AG10803 (cell line): ENCODE results near the gene PCDHB2.
"Not testable (repeated sequence)": the region's sequence is repeated elsewhere in the genome, so short reads cannot be mapped to it uniquely, and the experiment has no call there.

Experiments
- DNase-seq: peaks from one replicate; pipeline ENCODE4 v3.0.0; 2010; ENCODE audit warnings: low read depth
- H3K4me3 ChIP-seq: 2 replicates; pipeline ENCODE4 v1.5.1; 2011; ENCODE audit warnings: mild to moderate bottlenecking, low read length, control low read depth
- TF ChIP-seq, protein P1 (sequence below): conservative IDR thresholded peaks from 2 replicates; pipeline ENCODE4 v1.5.1; 2011; ENCODE audit warnings: mild to moderate bottlenecking, low read length, control low read depth, inconsistent platforms

PCDHB2 gene

DNA sequence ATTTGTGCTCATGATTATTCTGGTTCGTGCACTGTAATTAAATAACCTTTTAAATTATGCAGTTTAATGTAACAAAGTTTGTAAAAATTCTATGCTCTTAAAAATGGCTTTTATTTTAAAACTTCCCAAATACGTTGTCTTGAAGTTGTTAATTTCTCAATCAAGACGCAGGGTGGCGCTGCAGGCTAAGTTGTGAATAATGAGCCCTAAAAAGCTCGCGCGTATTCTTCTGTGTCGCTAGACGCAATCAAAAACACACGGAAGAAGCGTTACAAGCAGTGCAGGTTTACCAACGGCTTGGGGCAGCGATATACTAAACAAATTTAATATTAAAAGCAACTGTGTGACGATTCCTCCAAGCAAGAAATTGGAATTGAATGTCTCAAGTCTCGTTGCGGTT, 27.1 kb downstream of the PCDHB2 start, which contains the start of gene PCDHB4:
TSS of gene PCDHB4 (plus strand) at position 256 of the 400 bp plus-strand sequence. CDS start 181 bp downstream, outside the sequence.
- no peak for DNase-seq
- TF ChIP-seq, protein P1, sequence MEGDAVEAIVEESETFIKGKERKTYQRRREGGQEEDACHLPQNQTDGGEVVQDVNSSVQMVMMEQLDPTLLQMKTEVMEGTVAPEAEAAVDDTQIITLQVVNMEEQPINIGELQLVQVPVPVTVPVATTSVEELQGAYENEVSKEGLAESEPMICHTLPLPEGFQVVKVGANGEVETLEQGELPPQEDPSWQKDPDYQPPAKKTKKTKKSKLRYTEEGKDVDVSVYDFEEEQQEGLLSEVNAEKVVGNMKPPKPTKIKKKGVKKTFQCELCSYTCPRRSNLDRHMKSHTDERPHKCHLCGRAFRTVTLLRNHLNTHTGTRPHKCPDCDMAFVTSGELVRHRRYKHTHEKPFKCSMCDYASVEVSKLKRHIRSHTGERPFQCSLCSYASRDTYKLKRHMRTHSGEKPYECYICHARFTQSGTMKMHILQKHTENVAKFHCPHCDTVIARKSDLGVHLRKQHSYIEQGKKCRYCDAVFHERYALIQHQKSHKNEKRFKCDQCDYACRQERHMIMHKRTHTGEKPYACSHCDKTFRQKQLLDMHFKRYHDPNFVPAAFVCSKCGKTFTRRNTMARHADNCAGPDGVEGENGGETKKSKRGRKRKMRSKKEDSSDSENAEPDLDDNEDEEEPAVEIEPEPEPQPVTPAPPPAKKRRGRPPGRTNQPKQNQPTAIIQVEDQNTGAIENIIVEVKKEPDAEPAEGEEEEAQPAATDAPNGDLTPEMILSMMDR: peak; percentile 17; the same call in 1 of the 2 replicates

GRCh38 chr5:141121985-141122384, 27.6 kb downstream of the PCDHB2 start:
- H3K4me3 ChIP-seq: peak overlapping the region; percentile 15; the same call in 1 of the 2 replicates
- TF ChIP-seq, protein P1: no peak
- DNase-seq: no peak

More for the DNA sequence above, 27.1 kb downstream of the PCDHB2 start, which contains the start of gene PCDHB4:
- H3K4me3 ChIP-seq: peak within 1 kb of the TSS; percentile 15; the same call in 1 of the 2 replicates

- not testable (repeated sequence) for DNase-seq, H3K4me3 ChIP-seq
Measured at GRCh38 chr5:141123396-141124135, 29.2 kb downstream of the PCDHB2 start.

DNA sequence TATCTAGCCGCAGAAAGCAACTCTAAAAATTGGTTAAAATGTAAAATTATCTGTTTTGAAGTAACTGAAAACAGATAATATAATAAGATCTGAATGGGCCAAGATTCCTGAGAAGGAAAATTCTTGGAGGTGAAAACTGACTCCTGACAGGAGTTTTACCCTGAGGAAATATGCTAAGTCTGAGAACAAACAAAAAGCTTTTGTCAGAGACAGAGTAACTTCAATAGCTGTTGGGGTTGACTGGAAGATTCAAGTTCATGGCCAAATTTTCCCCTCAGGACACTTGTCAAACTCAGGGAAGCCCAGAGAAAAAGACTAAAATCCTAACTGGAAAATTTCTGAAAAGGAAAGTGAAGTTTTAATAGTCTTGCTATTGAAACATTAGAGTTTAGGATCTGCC, 32.9 kb downstream of the PCDHB2 start:
- DNase-seq: no peak

DNA sequence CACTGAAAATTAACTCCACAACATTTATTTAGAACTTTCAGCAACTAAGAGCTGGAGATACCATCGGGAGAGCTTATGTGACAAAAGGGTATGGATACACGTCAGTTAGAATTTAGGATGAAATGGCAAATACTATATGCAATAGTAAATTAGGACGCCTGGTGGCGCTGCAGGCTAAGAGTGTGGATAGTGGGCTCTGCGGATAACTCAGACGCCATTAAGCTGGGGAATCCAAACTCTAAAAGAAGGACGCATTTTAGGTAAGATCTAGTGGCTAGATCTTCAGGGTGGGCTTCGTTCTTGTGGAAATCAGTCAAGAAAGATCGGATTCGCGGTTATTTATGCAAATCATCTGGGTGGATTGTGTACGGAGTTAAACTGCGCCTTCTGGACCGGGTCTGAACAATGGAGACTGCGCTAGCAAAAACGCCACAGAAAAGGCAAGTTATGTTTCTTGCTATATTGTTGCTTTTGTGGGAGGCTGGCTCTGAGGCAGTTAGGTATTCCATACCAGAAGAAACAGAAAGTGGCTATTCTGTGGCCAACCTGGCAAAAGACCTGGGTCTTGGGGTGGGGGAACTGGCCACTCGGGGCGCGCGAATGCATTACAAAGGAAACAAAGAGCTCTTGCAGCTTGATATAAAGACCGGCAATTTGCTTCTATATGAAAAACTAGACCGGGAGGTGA, 40.8 kb downstream of the PCDHB2 start, which contains the start of gene PCDHB5:
TSS of gene PCDHB5 (plus strand) at position 177 of the 688 bp plus-strand sequence. CDS start at position 406, 229 bp downstream.
- TF ChIP-seq, protein P1: peak; percentile 49
- DNase-seq: peak; percentile 5
- peak within 1 kb of the TSS; percentile 52 for H3K4me3 ChIP-seq

More for the DNA sequence above, 32.9 kb downstream of the PCDHB2 start:
- TF ChIP-seq, protein P1: no peak
- no peak overlapping the region for H3K4me3 ChIP-seq

DNA sequence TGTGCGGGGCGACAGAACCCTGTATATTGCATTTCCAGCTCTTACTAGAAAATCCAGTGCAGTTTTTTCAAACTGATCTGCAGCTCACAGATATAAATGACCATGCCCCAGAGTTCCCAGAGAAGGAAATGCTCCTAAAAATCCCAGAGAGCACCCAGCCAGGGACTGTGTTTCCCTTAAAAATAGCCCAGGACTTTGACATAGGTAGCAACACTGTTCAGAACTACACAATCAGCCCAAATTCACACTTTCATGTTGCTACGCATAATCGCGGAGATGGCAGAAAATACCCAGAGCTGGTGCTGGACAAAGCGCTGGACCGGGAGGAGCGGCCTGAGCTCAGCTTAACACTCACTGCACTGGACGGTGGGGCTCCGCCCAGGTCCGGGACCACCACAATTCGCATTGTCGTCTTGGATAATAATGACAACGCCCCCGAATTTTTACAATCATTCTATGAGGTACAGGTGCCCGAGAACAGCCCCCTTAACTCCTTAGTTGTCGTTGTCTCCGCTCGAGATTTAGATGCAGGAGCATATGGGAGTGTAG, 41.4 kb downstream of the PCDHB2 start:
- TF ChIP-seq, protein P1: no peak
- peak overlapping the region; percentile 52 for H3K4me3 ChIP-seq
- no peak for DNase-seq

DNA sequence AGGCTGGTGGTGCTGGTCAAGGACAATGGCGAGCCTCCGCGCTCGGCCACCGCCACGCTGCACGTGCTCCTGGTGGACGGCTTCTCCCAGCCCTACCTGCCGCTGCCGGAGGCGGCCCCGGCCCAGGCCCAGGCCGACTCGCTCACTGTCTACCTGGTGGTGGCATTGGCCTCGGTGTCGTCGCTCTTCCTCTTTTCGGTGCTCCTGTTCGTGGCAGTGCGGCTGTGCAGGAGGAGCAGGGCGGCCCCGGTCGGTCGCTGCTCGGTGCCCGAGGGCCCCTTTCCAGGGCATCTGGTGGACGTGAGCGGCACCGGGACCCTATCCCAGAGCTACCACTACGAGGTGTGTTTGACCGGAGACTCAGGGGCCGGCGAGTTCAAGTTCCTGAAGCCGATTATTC, 42.9 kb downstream of the PCDHB2 start:
- H3K4me3 ChIP-seq: not testable (repeated sequence)

More for the DNA sequence above, 42.9 kb downstream of the PCDHB2 start:
- not testable (repeated sequence) for DNase-seq
